Uterus (tissue), 2 donors: ENCODE measurements around the gene KCNK6.

ENCODE experiments used
- POLR2A ChIP-seq, 2 donors: fragments of 450-650 bp; IDR thresholded peaks; one replicate each; pipeline ENCODE4 v1.6.1; 2016; ENCODE audit warnings: antibody characterized with exemption in 2 of 2, mild to moderate bottlenecking in 1 of 2, moderate library complexity in 1 of 2
- TF ChIP-seq, protein P1 (sequence below), 4 experiments: fragments of 200-600 bp in 2 of 4; fragments of 450-650 bp in 2 of 4; sonication (generic) in 2 of 4; IDR thresholded peaks; one replicate each; pipeline ENCODE4 v1.5.1; 2016 to 2019; ENCODE audit warnings: antibody characterized with exemption in 4 of 4, mild to moderate bottlenecking in 2 of 4, moderate library complexity in 1 of 4

DNA sequence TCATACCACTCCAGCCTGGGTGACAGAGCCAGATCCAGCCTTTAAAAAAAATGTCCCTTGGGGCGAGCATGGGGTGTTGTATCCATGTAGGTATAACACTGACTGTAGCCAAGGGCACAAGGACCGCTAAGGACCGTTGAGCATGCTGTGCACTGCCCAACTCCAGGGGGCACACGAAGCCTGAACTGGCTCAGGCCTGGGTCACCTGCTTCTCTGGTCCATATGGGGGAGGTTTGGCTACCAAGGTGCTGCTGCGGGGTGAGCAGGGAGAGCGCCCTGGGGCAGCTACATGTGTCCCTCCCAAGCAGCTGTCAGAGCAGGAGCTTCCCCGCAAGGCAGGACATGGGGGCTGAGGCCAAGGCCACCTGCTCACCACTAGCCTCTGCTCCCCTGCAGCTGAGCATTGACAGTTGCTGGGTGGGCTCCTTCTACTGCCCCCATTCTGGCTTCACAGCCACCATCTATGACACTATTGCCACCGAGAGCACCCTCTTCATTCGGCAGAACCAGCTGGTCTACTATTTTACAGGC is 32.3 kb downstream of the KCNK6 start:
- TF ChIP-seq, protein P1, sequence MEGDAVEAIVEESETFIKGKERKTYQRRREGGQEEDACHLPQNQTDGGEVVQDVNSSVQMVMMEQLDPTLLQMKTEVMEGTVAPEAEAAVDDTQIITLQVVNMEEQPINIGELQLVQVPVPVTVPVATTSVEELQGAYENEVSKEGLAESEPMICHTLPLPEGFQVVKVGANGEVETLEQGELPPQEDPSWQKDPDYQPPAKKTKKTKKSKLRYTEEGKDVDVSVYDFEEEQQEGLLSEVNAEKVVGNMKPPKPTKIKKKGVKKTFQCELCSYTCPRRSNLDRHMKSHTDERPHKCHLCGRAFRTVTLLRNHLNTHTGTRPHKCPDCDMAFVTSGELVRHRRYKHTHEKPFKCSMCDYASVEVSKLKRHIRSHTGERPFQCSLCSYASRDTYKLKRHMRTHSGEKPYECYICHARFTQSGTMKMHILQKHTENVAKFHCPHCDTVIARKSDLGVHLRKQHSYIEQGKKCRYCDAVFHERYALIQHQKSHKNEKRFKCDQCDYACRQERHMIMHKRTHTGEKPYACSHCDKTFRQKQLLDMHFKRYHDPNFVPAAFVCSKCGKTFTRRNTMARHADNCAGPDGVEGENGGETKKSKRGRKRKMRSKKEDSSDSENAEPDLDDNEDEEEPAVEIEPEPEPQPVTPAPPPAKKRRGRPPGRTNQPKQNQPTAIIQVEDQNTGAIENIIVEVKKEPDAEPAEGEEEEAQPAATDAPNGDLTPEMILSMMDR (IDR thresholded peaks at IDR 0.05): no peak
- no peak for TF ChIP-seq POLR2A (IDR thresholded peaks at IDR 0.05)
